Left lung (tissue), 10 donors: Measurements from ENCODE around the gene MRPL9. TPM values are rescaled to one million over a fixed set of nuclear protein-coding genes. Genes with fewer than 3 reads are reported as not detected.

ENCODE experiments used
- ATAC-seq: fragments of 200-7000 bp; cut with Tn5 transposase; one replicate; pipeline ENCODE4 v1.9.1; 2020; ENCODE audit warnings: moderate library complexity
- DNase-seq, 4 donors: peaks; one replicate each; pipeline ENCODE4 v3.0.0-alpha.2; 2013 to 2020
- H3K27ac ChIP-seq, 2 donors: fragments of 200-600 bp; sonication (generic) in 1 of 2; one replicate each; pipeline versions ENCODE4 v1.5.0 to v1.8.0; 2020 to 2021
- H3K27me3 ChIP-seq, 2 donors: fragments of 200-600 bp; sonication (generic) in 1 of 2; one replicate each; pipeline versions ENCODE4 v1.5.0 to v1.8.0; 2020 to 2021
- H3K36me3 ChIP-seq, 2 donors: fragments of 200-600 bp; sonication (generic) in 1 of 2; one replicate each; pipeline versions ENCODE4 v1.5.0 to v1.8.0; 2020 to 2021
- H3K4me1 ChIP-seq, 2 donors: fragments of 200-600 bp; one replicate each; pipeline ENCODE4 v1.8.0; 2021
- H3K4me3 ChIP-seq, 2 donors: fragments of 200-600 bp; sonication (generic) in 1 of 2; one replicate each; pipeline versions ENCODE4 v1.5.0 to v1.8.0; 2020 to 2021; ENCODE audit warnings: mild to moderate bottlenecking in 1 of 2
- H3K9me3 ChIP-seq, 2 donors: fragments of 200-600 bp; sonication (generic) in 1 of 2; one replicate each; pipeline versions ENCODE4 v1.5.0 to v1.8.0; 2020 to 2021
- CTCF ChIP-seq, 2 donors: fragments of 200-600 bp; sonication (generic) in 1 of 2; IDR thresholded peaks; one replicate each; pipeline versions ENCODE4 v1.5.0 to v1.8.0; 2021; ENCODE audit warnings: antibody characterized with exemption in 2 of 2
- intact Hi-C, 2 donors: fragments of 100-400 bp; cut with DNase I; formaldehyde crosslinking; loops; one replicate each; pipeline versions ENCODE4 v1.11.2 to v1.14.2; 2022
- polyA plus RNA-seq, 6 donors: library from polyadenylated mRNA; unstranded; fragments of 120-200 nt; gene quantifications; one replicate each; pipeline ENCODE4 v1.2.1, GENCODE V29; 2013; ENCODE audit not compliant: insufficient read length in 6 of 6
- total RNA-seq, 2 donors: library from RNA; stranded (reverse); fragmentation: NEBNext Ultra II Directional; extraction: Animal tissue kit (Norgen Biotek cat#: 25700); gene quantifications; one replicate each; pipeline ENCODE4 v1.2.1, GENCODE V29; 2021
- donor health status: DM: no; HTN: yes; CAD: no.
- donor health status: DM: no; HTN: no; CAD: no.

Gene MRPL9
- total and polyA plus RNA-seq, 8 donors, result 42.5 to 132 (median 117) TPM

GRCh38 chr1:151803915-151804314 lies 40.6 kb upstream of the MRPL9 start:
- DNase-seq (no peak), ATAC-seq (no peak)
- no peak for TF ChIP-seq CTCF (IDR thresholded peaks at IDR 0.05)
- H3K27me3 ChIP-seq, result peaks cover 0 to 17% of the 10 kb centered on the region in 2 donors
- no peak overlapping the region for H3K27ac ChIP-seq
- intact Hi-C loops, result no loop called here
- H3K36me3 ChIP-seq, result no peaks in the 10 kb centered on the region
- H3K9me3 ChIP-seq, result no peaks in the 10 kb centered on the region
- no peaks in the 10 kb centered on the region for H3K4me1 ChIP-seq
- no peak overlapping the region for H3K4me3 ChIP-seq

- H3K9me3 ChIP-seq, result no peaks in the 10 kb centered on the region
- no peak for TF ChIP-seq CTCF (IDR thresholded peaks at IDR 0.05)
- intact Hi-C loops, result no loop called here
Observed at GRCh38 chr1:151803164-151803563, 39.9 kb upstream of the MRPL9 start.

GRCh38 chr1:151802372-151802771 lies 39.1 kb upstream of the MRPL9 start:
- Histone ChIP-seq H3K9me3 (no peaks in the 10 kb centered on the region), H3K27ac (no peak overlapping the region), H3K36me3 (no peaks in the 10 kb centered on the region), H3K4me1 (no peaks in the 10 kb centered on the region), H3K4me3 (no peak overlapping the region), H3K27me3 (peaks cover 0 to 17% of the 10 kb centered on the region in 2 donors)
- TF ChIP-seq CTCF (IDR thresholded peaks at IDR 0.05), result no peak
- DNase-seq (no peak), ATAC-seq (no peak)
- intact Hi-C loops, result no loop called here

More at GRCh38 chr1:151803164-151803563, 39.9 kb upstream of the MRPL9 start:
- H3K36me3 ChIP-seq, result no peaks in the 10 kb centered on the region
- no peak overlapping the region for H3K27ac ChIP-seq
- H3K27me3 ChIP-seq, result peaks cover 0 to 17% of the 10 kb centered on the region in 2 donors
- no peak for DNase-seq
- H3K4me3 ChIP-seq, result no peak overlapping the region
- H3K4me1 ChIP-seq, result no peaks in the 10 kb centered on the region
- no peak for ATAC-seq

GRCh38 chr1:151801846-151802245 lies 38.5 kb upstream of the MRPL9 start:
- TF ChIP-seq CTCF (IDR thresholded peaks at IDR 0.05), result no peak
- no peak overlapping the region for H3K27ac ChIP-seq
- intact Hi-C loops, result no loop called here
- ATAC-seq (no peak), DNase-seq (no peak)
- H3K36me3 ChIP-seq, result no peaks in the 10 kb centered on the region
- H3K4me1 ChIP-seq, result no peaks in the 10 kb centered on the region
- H3K27me3 ChIP-seq, result peaks cover 0 to 17% of the 10 kb centered on the region in 2 donors
- H3K9me3 ChIP-seq, result no peaks in the 10 kb centered on the region
- no peak overlapping the region for H3K4me3 ChIP-seq

GRCh38 chr1:151801310-151801820 lies 38.1 kb upstream of the MRPL9 start:
- intact Hi-C loops, result no loop called here
- no peak for TF ChIP-seq CTCF (IDR thresholded peaks at IDR 0.05)
- H3K4me1 ChIP-seq, result no peaks in the 10 kb centered on the region

More at GRCh38 chr1:151801310-151801820, 38.1 kb upstream of the MRPL9 start:
- ATAC-seq (no peak), DNase-seq (no peak)
- no peak overlapping the region for H3K27ac ChIP-seq
- H3K4me3 ChIP-seq, result no peak overlapping the region
- no peaks in the 10 kb centered on the region for H3K36me3 ChIP-seq
- peaks cover 0 to 17% of the 10 kb centered on the region in 2 donors for H3K27me3 ChIP-seq
- H3K9me3 ChIP-seq, result no peaks in the 10 kb centered on the region
